ENCODE measurements around the gene TUBAL3. TPM values are rescaled to one million over a fixed set of nuclear protein-coding genes. Genes with fewer than 3 reads are reported as not detected.

Gene TUBAL3
- total RNA-seq, result under 1 TPM in 2 of 4 donors, not detected in 2; 0.21 to 0.22 TPM

DNA sequence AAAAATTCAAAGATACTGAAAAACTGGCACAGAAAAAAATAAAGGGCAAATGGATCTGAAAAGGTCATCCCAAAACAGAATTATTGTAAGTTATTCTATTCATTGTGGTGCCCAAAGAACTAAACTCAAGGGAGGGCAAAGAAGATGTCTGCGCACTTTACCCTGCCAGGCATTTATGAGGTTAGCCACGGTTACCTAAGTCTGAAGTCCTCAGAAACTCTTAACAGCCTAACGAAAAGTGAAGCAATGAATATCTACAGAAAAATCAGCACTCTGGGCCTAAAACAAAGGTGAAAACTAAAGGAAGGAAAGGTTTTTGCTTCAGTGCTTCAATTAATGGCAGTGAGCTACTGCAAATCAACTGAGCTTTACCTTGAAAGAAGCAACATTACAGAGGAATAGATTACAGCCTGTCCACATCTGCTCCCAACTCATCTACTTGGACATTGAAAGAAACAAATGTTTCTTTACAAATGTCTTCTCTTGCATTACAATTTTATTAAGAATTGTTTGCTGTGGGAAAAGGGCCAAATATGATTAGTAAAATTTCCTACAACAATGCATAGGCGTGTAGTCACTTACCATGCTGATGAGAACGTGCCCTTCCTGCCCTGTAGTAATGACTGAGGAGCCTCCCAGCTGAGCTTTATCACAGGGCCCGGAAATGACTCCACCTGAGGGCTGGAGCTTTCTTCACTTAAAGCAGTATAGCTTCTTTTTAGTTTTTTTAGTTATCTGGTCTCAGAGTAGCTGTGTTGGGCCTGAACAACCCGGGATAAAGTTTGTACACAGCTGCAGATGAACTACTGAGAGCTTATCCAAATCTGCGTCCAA lies at the start of gene TUBAL3:
Gene TUBAL3, minus strand, starts transcription at position 621 of the 834 bp plus-strand sequence. Its CDS starts 36 bp downstream, at position 585.
- H3K4me1 ChIP-seq, result no peaks in the 10 kb centered on the region
- H3K9me3 ChIP-seq, result no peaks in the 10 kb centered on the region
- 62 to 67% methylated on average over 8 of the region's 8 CpGs for WGBS, 2 donors
- no peaks in the 10 kb centered on the region for H3K27me3 ChIP-seq
- H3K4me3 ChIP-seq, result no peak within 1 kb of the TSS
- DNase-seq (ENCODE audit: low spot score in 2 of 2), result no peak
- no peaks in the 10 kb centered on the region for H3K36me3 ChIP-seq
- TF ChIP-seq, protein P1, sequence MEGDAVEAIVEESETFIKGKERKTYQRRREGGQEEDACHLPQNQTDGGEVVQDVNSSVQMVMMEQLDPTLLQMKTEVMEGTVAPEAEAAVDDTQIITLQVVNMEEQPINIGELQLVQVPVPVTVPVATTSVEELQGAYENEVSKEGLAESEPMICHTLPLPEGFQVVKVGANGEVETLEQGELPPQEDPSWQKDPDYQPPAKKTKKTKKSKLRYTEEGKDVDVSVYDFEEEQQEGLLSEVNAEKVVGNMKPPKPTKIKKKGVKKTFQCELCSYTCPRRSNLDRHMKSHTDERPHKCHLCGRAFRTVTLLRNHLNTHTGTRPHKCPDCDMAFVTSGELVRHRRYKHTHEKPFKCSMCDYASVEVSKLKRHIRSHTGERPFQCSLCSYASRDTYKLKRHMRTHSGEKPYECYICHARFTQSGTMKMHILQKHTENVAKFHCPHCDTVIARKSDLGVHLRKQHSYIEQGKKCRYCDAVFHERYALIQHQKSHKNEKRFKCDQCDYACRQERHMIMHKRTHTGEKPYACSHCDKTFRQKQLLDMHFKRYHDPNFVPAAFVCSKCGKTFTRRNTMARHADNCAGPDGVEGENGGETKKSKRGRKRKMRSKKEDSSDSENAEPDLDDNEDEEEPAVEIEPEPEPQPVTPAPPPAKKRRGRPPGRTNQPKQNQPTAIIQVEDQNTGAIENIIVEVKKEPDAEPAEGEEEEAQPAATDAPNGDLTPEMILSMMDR (IDR thresholded peaks at IDR 0.05), result no peak
- no peak for TF ChIP-seq POLR2A (IDR thresholded peaks at IDR 0.05)
- TF ChIP-seq EP300 (IDR thresholded peaks at IDR 0.05), result no peak
- no peak within 1 kb of the TSS for H3K27ac ChIP-seq

DNA sequence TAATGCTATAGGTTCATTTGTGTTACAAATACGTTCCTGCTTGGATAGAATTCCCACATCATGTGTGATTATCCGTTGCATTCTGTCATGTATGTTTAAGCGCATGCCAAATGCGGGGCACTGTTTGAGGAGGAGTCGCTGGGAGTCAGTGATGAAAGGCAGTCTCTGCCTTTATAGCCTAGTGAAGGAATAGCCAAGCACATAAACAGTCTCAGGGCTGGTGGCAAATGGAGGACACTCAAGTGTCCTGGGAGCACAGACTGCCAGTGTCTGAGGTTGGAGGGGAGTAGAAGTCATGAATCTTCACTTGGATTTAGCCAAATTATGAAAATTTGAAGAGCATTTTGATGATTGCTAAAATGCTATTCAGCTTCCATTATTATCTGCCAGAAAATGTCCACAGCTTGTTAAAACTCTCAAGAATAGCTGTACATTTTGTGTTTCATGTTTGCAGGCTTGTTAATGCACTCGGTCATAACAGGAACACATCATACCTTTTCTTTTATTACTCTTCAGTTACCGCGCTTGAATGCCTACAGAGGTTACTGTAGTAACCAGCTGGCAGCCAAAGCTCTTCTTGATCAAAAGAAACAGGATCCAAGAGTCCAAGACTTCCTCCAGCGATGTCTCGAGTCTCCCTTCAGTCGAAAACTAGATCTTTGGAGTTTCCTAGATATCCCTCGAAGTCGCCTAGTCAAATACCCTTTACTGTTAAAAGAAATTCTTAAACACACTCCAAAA lies 49.3 kb upstream of the TUBAL3 start:
- Histone ChIP-seq H3K27ac (no peak overlapping the region), H3K36me3 (peaks cover 0 to 69% (median 0%) of the 10 kb centered on the region in 3 donors)

DNA sequence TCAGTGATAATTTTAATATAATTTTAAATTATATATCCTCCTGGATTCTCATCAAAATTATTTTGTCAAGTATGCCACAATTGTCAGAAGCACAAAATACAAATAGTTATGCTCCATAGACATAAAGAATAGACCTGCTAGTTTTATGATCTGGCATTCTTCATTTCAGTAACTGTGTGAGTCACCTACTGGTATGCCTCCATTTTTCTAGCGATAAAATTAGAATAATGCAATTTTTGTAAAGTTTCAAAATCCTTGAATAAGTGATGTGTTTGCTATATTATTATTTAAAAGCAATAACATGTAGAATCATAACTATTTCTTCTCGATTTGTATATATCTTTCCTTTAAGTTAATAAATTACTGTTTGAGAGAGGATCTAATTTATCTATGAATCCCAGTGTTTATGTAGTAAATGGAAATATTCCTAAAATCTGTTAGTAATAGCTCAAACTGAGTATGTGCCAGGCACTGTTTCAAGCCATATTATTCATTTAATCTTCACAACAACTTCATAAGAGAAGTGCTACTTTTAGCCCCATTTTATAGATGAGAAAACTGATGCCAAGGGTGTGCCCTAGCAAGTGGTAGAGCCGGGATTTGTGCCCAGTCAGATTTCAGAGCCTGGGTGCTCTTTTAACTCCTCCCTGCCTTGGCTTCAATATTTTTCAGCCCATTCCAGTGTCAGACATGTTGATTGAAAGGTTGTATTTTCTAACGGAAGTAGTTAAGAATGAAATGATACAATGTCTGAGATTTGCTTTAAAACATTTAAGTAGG lies 46.2 kb upstream of the TUBAL3 start:
- Histone ChIP-seq H3K4me3 (peak overlapping the region in 2 of 4 donors; percentile 19 to 58), H3K27me3 (no peaks in the 10 kb centered on the region), H3K27ac (peak overlapping the region in 1 of 4 donors; percentile 85), H3K9me3 (no peaks in the 10 kb centered on the region), H3K36me3 (peaks cover 0 to 39% (median 0%) of the 10 kb centered on the region in 3 donors), H3K4me1 (peaks cover 0 to 33% (median 0%) of the 10 kb centered on the region in 4 donors)
- DNase-seq (ENCODE audit: low spot score in 2 of 2), result no peak
- whole genome bisulfite sequencing, 2 donors, result 65 to 67% methylated on average over 4 of the region's 4 CpGs
- no peak for TF ChIP-seq EP300 (IDR thresholded peaks at IDR 0.05)
- TF ChIP-seq POLR2A (IDR thresholded peaks at IDR 0.05), result no peak
- TF ChIP-seq, protein P1 (IDR thresholded peaks at IDR 0.05), result no peak

More for the DNA sequence above, 49.3 kb upstream of the TUBAL3 start:
- peaks cover 0 to 27% (median 0%) of the 10 kb centered on the region in 4 donors for H3K4me1 ChIP-seq
- DNase-seq (ENCODE audit: low spot score in 2 of 2), result no peak
- H3K9me3 ChIP-seq, result no peaks in the 10 kb centered on the region
- TF ChIP-seq POLR2A (IDR thresholded peaks at IDR 0.05) (no peak), EP300 (IDR thresholded peaks at IDR 0.05) (no peak)
- TF ChIP-seq, protein P1 (IDR thresholded peaks at IDR 0.05), result no peak
- no peak overlapping the region for H3K4me3 ChIP-seq
- H3K27me3 ChIP-seq, result no peaks in the 10 kb centered on the region
- WGBS, 2 donors, result 85 to 87% methylated on average over 13 of the region's 13 CpGs

DNA sequence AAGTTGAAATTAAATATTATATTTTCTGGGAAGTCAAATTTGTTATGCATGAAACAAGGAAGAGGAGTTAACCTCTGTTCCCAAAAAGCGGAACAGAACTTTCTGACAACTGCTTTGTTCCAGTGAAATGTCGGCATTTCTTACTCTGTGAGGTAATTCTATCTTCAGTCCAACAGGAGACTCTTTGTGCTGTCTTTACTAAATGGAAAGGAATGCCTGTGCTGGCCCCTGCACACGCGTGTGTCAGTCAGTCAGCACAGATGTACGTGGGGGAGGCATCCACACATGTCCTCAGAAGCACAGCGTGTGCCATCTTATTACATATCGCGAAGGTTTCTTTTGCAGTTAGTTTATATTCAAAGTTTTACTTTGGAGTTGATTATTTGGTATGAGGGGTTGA lies 45.2 kb upstream of the TUBAL3 start:
- TF ChIP-seq EP300 (IDR thresholded peaks at IDR 0.05) (peak in 1 of 2 donors; percentile 58), POLR2A (IDR thresholded peaks at IDR 0.05) (no peak)
- TF ChIP-seq, protein P1 (IDR thresholded peaks at IDR 0.05), result peak in 3 of 5 experiments; percentile 12 to 23 (median 18)
- no peak for DNase-seq (ENCODE audit: low spot score in 2 of 2)
- Histone ChIP-seq H3K4me1 (peaks cover 0 to 35% (median 0%) of the 10 kb centered on the region in 4 donors), H3K36me3 (peaks cover 0 to 29% (median 0%) of the 10 kb centered on the region in 3 donors), H3K9me3 (no peaks in the 10 kb centered on the region), H3K27me3 (no peaks in the 10 kb centered on the region), H3K27ac (peak overlapping the region in 3 of 4 donors; percentile 67 to 85 (median 76)), H3K4me3 (peak overlapping the region; percentile 2 to 58 (median 38))
- WGBS, 2 donors, result 32 to 36% methylated on average over 8 of the region's 8 CpGs
